SK-N-SH (cell line): ENCODE results near the gene NTRK3.

Experiments used
- CTCF ChIP-seq: fragments of 200-600 bp; sonication (generic); IDR thresholded peaks from 2 replicates; pipeline ENCODE4 v1.6.1; 2017; ENCODE audit warnings: antibody characterized with exemption, mild to moderate bottlenecking, moderate library complexity
- FOXJ3 ChIP-seq: sonication (generic); formaldehyde crosslinking; IDR thresholded peaks from 2 replicates; pipeline ENCODE4 v1.5.1; 2020; ENCODE audit warnings: mild to moderate bottlenecking, missing genetic modification reagents
- GATA2 ChIP-seq: sonication (generic); formaldehyde crosslinking; IDR thresholded peaks from 2 replicates; pipeline ENCODE4 v1.5.0; 2020; ENCODE audit warnings: mild to moderate bottlenecking, missing genetic modification reagents
- POLR2AphosphoS5 ChIP-seq: IDR thresholded peaks from 2 replicates; pipeline ENCODE4 v1.6.1; 2012; ENCODE audit warnings: low read depth, low read length
- RAD21 ChIP-seq: IDR thresholded peaks from 2 replicates; pipeline ENCODE4 v1.6.1; 2012; ENCODE audit warnings: mild to moderate bottlenecking, low read length
- RCOR1 ChIP-seq: fragments of 150-350 bp; IDR thresholded peaks from 2 replicates; pipeline ENCODE4 v1.6.1; 2017; ENCODE audit warnings: antibody characterized with exemption, low read length
- TCF12 ChIP-seq: IDR thresholded peaks from 2 replicates; pipeline ENCODE4 v1.4.0; 2012
- YY1 ChIP-seq: IDR thresholded peaks from 2 replicates; pipeline ENCODE4 v1.4.0; 2012; ENCODE audit warnings: low read depth, mild to moderate bottlenecking

DNA sequence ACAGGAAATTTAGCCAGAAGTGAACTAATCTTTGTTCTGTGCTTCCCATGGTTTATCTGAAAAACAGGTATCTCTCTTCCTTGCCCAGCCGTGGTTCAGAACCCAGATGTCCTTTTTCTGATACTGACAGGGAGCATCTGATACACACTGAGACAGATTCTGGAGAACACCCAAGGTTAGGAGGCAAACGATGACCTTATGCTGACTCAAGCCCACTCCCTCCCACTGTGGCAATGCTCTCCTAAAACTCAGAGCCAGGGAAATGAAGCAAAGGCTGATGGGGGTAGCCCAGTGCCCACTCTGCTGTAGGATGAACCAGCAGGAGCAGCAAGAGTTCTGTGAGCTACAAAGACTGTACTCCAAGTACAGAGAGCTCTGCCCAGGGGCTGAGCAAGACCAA, 225.1 kb downstream of the NTRK3 start:
- TF ChIP-seq TCF12 (no peak), CTCF (no peak), FOXJ3 (CRISPR knock-in tag) (no peak), RAD21 (no peak), POLR2AphosphoS5 (no peak), YY1 (no peak), GATA2 (CRISPR knock-in tag) (no peak), RCOR1 (no peak)
